Endothelial cell of umbilical vein (primary cell): ENCODE measurements around the gene REG3G. TPM values are rescaled to one million over a fixed set of nuclear protein-coding genes. Genes with fewer than 3 reads are reported as not detected.

Experiments used
- BruUV-seq: library from RNA; stranded (reverse); fragments of 400-500 nt; replicated peaks from 2 replicates; lab custom pipeline; 2021; lab: Mats Ljungman, UMichigan
- CTCF ChIA-PET: fragments of 300-600, 350-600 bp; sonication (Branson Sonifier 250); formaldehyde crosslinking; loops from one replicate; lab custom pipeline; 2021; ENCODE audit warnings: antibody characterized with exemption, inconsistent platforms; lab: Charles Lee
- POLR2A ChIA-PET: fragments of 300-600, 350-600 bp; sonication (Branson Sonifier 250); formaldehyde crosslinking; loops from one replicate; lab custom pipeline; 2021; ENCODE audit warnings: antibody characterized with exemption, inconsistent platforms; lab: Charles Lee
- DNase-seq: peaks from one replicate; pipeline ENCODE4 v3.0.0-alpha.2; 2011; ENCODE audit warnings: low read depth, low spot score
- FAIRE-seq: peaks from 2 replicates; lab custom pipeline; 2011; peaks lifted over from hg19 to GRCh38; lab: Jason Lieb, UNC
- H2AFZ ChIP-seq: 2 replicates; pipeline ENCODE4 v1.6.0; 2012; ENCODE audit warnings: low read depth, low read length, control low read depth, inconsistent platforms
- H3K27ac ChIP-seq: 2 replicates; pipeline ENCODE4 v1.5.1; 2011; ENCODE audit warnings: low read depth, mild to moderate bottlenecking, control low read depth, low read length, moderate library complexity; ENCODE audit not compliant: insufficient read depth
- H3K27me3 ChIP-seq, 2 experiments: 2 replicates each; pipeline versions ENCODE4 v1.6.0 to v1.6.1; 2011; ENCODE audit warnings: low read length in 2 of 2, mixed read lengths in 1 of 2; ENCODE audit not compliant: control insufficient read depth in 2 of 2, insufficient read depth in 2 of 2
- H3K36me3 ChIP-seq, 2 experiments: 2 replicates in 1 of 2; 3 replicates in 1 of 2; pipeline ENCODE4 v1.5.1; 2011; ENCODE audit warnings: low read length in 2 of 2, mild to moderate bottlenecking in 1 of 2, moderate library complexity in 1 of 2; ENCODE audit not compliant: control insufficient read depth in 2 of 2, insufficient read depth in 2 of 2; ENCODE audit errors: extremely low read depth in 1 of 2
- H3K4me1 ChIP-seq: 3 replicates; pipeline ENCODE4 v1.5.1; 2011; ENCODE audit warnings: mild to moderate bottlenecking, low read length; ENCODE audit not compliant: control insufficient read depth, insufficient read depth; ENCODE audit errors: extremely low read depth
- H3K4me2 ChIP-seq: 2 replicates; pipeline ENCODE4 v1.6.1; 2011; ENCODE audit warnings: low read length, control low read depth, mixed read lengths; ENCODE audit not compliant: insufficient read depth
- H3K4me3 ChIP-seq, 3 experiments: fragments of 200-600 bp in 1 of 3; sonication (generic), shearing (Covaris generic) in 1 of 3; replicated peaks in 1 of 3; 2 replicates each; pipeline ENCODE4 v1.5.1; 2011 to 2016; ENCODE audit warnings: control low read depth in 3 of 3, low read length in 3 of 3, mild to moderate bottlenecking in 2 of 3, inconsistent platforms in 1 of 3, low read depth in 1 of 3, moderate library complexity in 1 of 3; ENCODE audit not compliant: insufficient read depth in 1 of 3
- H3K79me2 ChIP-seq: 2 replicates; pipeline ENCODE4 v1.6.0; 2012; ENCODE audit warnings: low read length, inconsistent platforms; ENCODE audit not compliant: control insufficient read depth, insufficient read depth
- H3K9ac ChIP-seq: replicated peaks from 2 replicates; pipeline ENCODE3; 2011; ENCODE audit warnings: low read length, control low read depth; ENCODE audit not compliant: insufficient read depth; ENCODE audit errors: extremely low read depth
- H3K9me1 ChIP-seq: replicated peaks from 3 replicates; pipeline ENCODE4 v1.6.0; 2011; ENCODE audit warnings: mild to moderate bottlenecking, low read length; ENCODE audit not compliant: control insufficient read depth, insufficient read depth; ENCODE audit errors: extremely low read depth
- H3K9me3 ChIP-seq: replicated peaks from 2 replicates; pipeline ENCODE4 v1.5.1; 2012; ENCODE audit warnings: low read length, inconsistent platforms; ENCODE audit not compliant: control insufficient read depth, insufficient read depth
- H4K20me1 ChIP-seq: replicated peaks from 2 replicates; pipeline ENCODE3; 2011; ENCODE audit warnings: mild to moderate bottlenecking, low read length; ENCODE audit not compliant: control insufficient read depth, insufficient read depth; ENCODE audit errors: extremely low read depth
- CTCF ChIP-seq, 2 donors: IDR thresholded peaks; 1 replicate in 1 of 2; 2 replicates in 1 of 2; pipeline ENCODE4 v1.5.1; 2011; ENCODE audit warnings: low read length in 2 of 2, mild to moderate bottlenecking in 2 of 2, moderate library complexity in 2 of 2, control low read depth in 1 of 2, inconsistent platforms in 1 of 2, low read depth in 1 of 2; ENCODE audit not compliant: insufficient read depth in 1 of 2; ENCODE audit errors: extremely low read depth in 1 of 2
- EZH2 ChIP-seq: IDR thresholded peaks from 2 replicates; pipeline ENCODE4 v1.6.1; 2012; ENCODE audit warnings: borderline replicate concordance, low read depth, mild to moderate bottlenecking, moderate library complexity, low read length, inconsistent platforms; ENCODE audit not compliant: severe bottlenecking
- FOS ChIP-seq: IDR thresholded peaks from 2 replicates; pipeline ENCODE4 v1.6.1; 2011; ENCODE audit warnings: mild to moderate bottlenecking, low read length, moderate library complexity, borderline replicate concordance; ENCODE audit not compliant: insufficient read depth
- GATA2 ChIP-seq: IDR thresholded peaks from 2 replicates; pipeline ENCODE4 v1.7.0; 2011; ENCODE audit warnings: low read depth, mild to moderate bottlenecking, moderate library complexity, mixed read lengths, low read length; ENCODE audit not compliant: insufficient read length, insufficient read depth
- JUN ChIP-seq: IDR thresholded peaks from 2 replicates; pipeline ENCODE4 v1.6.1; 2011; ENCODE audit warnings: borderline replicate concordance, low read depth; ENCODE audit not compliant: insufficient read length, insufficient read depth
- MAX ChIP-seq: IDR thresholded peaks from 2 replicates; pipeline ENCODE4 v1.6.1; 2011; ENCODE audit not compliant: insufficient read depth, insufficient read length
- MYC ChIP-seq: IDR thresholded peaks from one replicate; pipeline ENCODE4 v1.6.1; 2011; ENCODE audit warnings: mild to moderate bottlenecking, low read depth, low read length
- POLR2A ChIP-seq: IDR thresholded peaks from 2 replicates; pipeline ENCODE4 v1.6.1; 2012; ENCODE audit warnings: low read depth, mild to moderate bottlenecking, control low read depth, low read length
- POLR2AphosphoS5 ChIP-seq: IDR thresholded peaks from 2 replicates; pipeline ENCODE4 v1.6.1; 2012; ENCODE audit warnings: low read depth, mild to moderate bottlenecking, control low read depth, low read length, moderate library complexity; ENCODE audit not compliant: insufficient read depth
- dilution Hi-C: fragments of 300-500 bp; cut with MboI; formaldehyde crosslinking; loops from one replicate; pipeline ENCODE4 v1.15.0; 2019; ENCODE audit warnings: low sequenced_read_pairs; ENCODE audit not compliant: extremely low pct_ligation_motif_present
- intact Hi-C: fragments of 100-400 bp; cut with micrococcal nuclease; formaldehyde crosslinking; loops from one replicate; pipeline ENCODE4 v1.10.0; 2022
- polyA plus RNA-seq, 4 experiments: library from polyadenylated mRNA; depleted of rRNA in 3 of 4; stranded (reverse) in 3 of 4; unstranded in 1 of 4; fragments of >200 nt; gene quantifications; 2 replicates each; pipeline versions ENCODE4 v1.2.1 to v1.2.3, GENCODE V29; 2011 to 2012; ENCODE audit warnings: missing spikeins in 1 of 4
- total RNA-seq: library from RNA; stranded (reverse); gene quantifications from 2 replicates; pipeline ENCODE4 v1.2.3, GENCODE V29; 2021

The REG3G gene
- total and polyA plus RNA-seq, 2 donors (not counting 3 experiments of a cell fraction or from before 2014, with no cell fraction given): not detected

GRCh38 chr2:78999406-78999805 lies 26.1 kb upstream of the REG3G start:
- H3K9ac ChIP-seq: no peak overlapping the region
- H4K20me1 ChIP-seq: no peaks in the 10 kb centered on the region
- no peaks in the 10 kb centered on the region for H3K9me3 ChIP-seq
- DNase-seq (peak; percentile 26), FAIRE-seq (no peak)
- no TSS peak for BruUV-seq
- H3K36me3 ChIP-seq: no peaks in the 10 kb centered on the region
- no peak for TF ChIP-seq GATA2
- no peak for TF ChIP-seq JUN
- peak; percentile 10 to 30 for TF ChIP-seq CTCF (IDR thresholded peaks at IDR 0.05; ENCODE audit: extremely low read depth in 1 of 2, insufficient read depth in 1 of 2, low read depth in 1 of 2, low read length in 2 of 2)
- TF ChIP-seq POLR2A: no peak
- no peak for TF ChIP-seq EZH2
- no peak for TF ChIP-seq MAX
- no peak for TF ChIP-seq MYC
- TF ChIP-seq FOS: no peak
- TF ChIP-seq POLR2AphosphoS5: no peak
- no peak overlapping the region for H3K4me3 ChIP-seq
- intact Hi-C loops (loop anchor here (1.0 kb wide), 1 partner anchor 326 kb away; no protein-coding TSS in a partner anchor), dilution Hi-C loops (no loop called here)
- peaks cover 3% of the 10 kb centered on the region in 2 experiments for H3K27me3 ChIP-seq
- no peak overlapping the region for H3K27ac ChIP-seq
- no peak overlapping the region for H2AFZ ChIP-seq
- no peak overlapping the region for H3K4me2 ChIP-seq
- H3K79me2 ChIP-seq: no peaks in the 10 kb centered on the region
- ChIA-PET POLR2A (interaction anchor here (0.6 kb wide), 1 partner anchor 648 kb away, joined by 4 read pairs; no protein-coding TSS in a partner anchor), CTCF (no interaction called here)
- H3K4me1 ChIP-seq: no peaks in the 10 kb centered on the region
- H3K9me1 ChIP-seq: no peaks in the 10 kb centered on the region
